GF-D8 (cell line): ENCODE measurements around the gene SLC2A4RG.
"Not testable (repeated sequence)": the region's sequence is repeated elsewhere in the genome, so short reads cannot be mapped to it uniquely, and the experiment has no call there.

Experiments used
- DNase-seq: peaks from one replicate; lab custom pipeline; 2025; lab: John Stamatoyannopoulos, UW

Gene SLC2A4RG

GRCh38 chr20:63714858-63715257 is 24.7 kb upstream of the SLC2A4RG start:
- DNase-seq = no peak

GRCh38 chr20:63718996-63719395 is 20.6 kb upstream of the SLC2A4RG start:
- DNase-seq = no peak

GRCh38 chr20:63722967-63723622 is 16.5 kb upstream of the SLC2A4RG start:
- not testable (repeated sequence) for DNase-seq

- DNase-seq = not testable (repeated sequence)
Observed at GRCh38 chr20:63730189-63730733, 9.3 kb upstream of the SLC2A4RG start.

GRCh38 chr20:63731410-63731809 is 8.2 kb upstream of the SLC2A4RG start:
- DNase-seq = no peak

GRCh38 chr20:63732118-63733095 is 7.2 kb upstream of the SLC2A4RG start:
- DNase-seq = no peak

GRCh38 chr20:63733117-63733516 is 6.5 kb upstream of the SLC2A4RG start:
- DNase-seq = no peak

- DNase-seq = no peak
Observed at GRCh38 chr20:63733579-63734081, 5.9 kb upstream of the SLC2A4RG start.

GRCh38 chr20:63734111-63734945 is 5.2 kb upstream of the SLC2A4RG start:
- no peak for DNase-seq

- no peak for DNase-seq
Observed at GRCh38 chr20:63734946-63735858, 4.4 kb upstream of the SLC2A4RG start.

GRCh38 chr20:63735859-63736718 is 3.5 kb upstream of the SLC2A4RG start, which contains the start of gene LIME1:
LIME1 (plus strand) TSS chr20:63736664; CDS start chr20:63737550, 886 bp downstream.
- no peak for DNase-seq

- DNase-seq = no peak
Observed at GRCh38 chr20:63736893-63737694, 2.5 kb upstream of the SLC2A4RG start.

GRCh38 chr20:63737695-63737944 is 2.0 kb upstream of the SLC2A4RG start:
- no peak for DNase-seq

GRCh38 chr20:63737945-63738686 is 1.5 kb upstream of the SLC2A4RG start:
- no peak for DNase-seq

GRCh38 chr20:63738687-63739129 is 868 bp upstream of the SLC2A4RG start:
- no peak for DNase-seq

- no peak for DNase-seq
Observed at GRCh38 chr20:63740070-63740626, 572 bp downstream of the SLC2A4RG start.

GRCh38 chr20:63740627-63741353 is 1.2 kb downstream of the SLC2A4RG start:
- peak; percentile 63 for DNase-seq
